Heart left ventricle (tissue), 16 donors: ENCODE measurements around the gene ZNF423. TPM values are rescaled to one million over a fixed set of nuclear protein-coding genes. Genes with fewer than 3 reads are reported as not detected.
A peak's percentile ranks its signal among the peaks of the same experiment; 100 is the strongest.
"Not testable (repeated sequence)": the region's sequence is repeated elsewhere in the genome, so short reads cannot be mapped to it uniquely, and the experiment has no call there.

ENCODE experiments used
- ATAC-seq, 4 donors: fragments of 200-7000 bp; cut with Tn5 transposase; one replicate each; pipeline ENCODE4 v1.9.1; 2020 to 2022; ENCODE audit warnings: moderate library complexity in 4 of 4, mild to moderate bottlenecking in 3 of 4, moderate number of reproducible peaks in 1 of 4
- DNase-seq, 5 donors: peaks; one replicate each; pipeline ENCODE4 v3.0.0-alpha.2; 2020
- H3K27ac ChIP-seq, 12 donors: fragments of 200-600 bp; sonication (generic) in 4 of 12; one replicate each; pipeline versions ENCODE4 v1.5.0 to v1.8.0; 2016 to 2022; ENCODE audit warnings: mild to moderate bottlenecking in 2 of 12
- H3K27me3 ChIP-seq, 9 donors: fragments of 200-600 bp; sonication (generic) in 2 of 9; one replicate each; pipeline versions ENCODE4 v1.5.1 to v1.8.0; 2016 to 2022; ENCODE audit warnings: mild to moderate bottlenecking in 3 of 9
- H3K36me3 ChIP-seq, 9 donors: fragments of 200-600 bp; sonication (generic) in 2 of 9; one replicate each; pipeline versions ENCODE4 v1.5.0 to v1.8.0; 2018 to 2022; ENCODE audit warnings: mild to moderate bottlenecking in 2 of 9
- H3K4me1 ChIP-seq, 12 donors: fragments of 200-600 bp; sonication (generic) in 4 of 12; one replicate each; pipeline versions ENCODE4 v1.5.0 to v1.8.0; 2016 to 2022; ENCODE audit warnings: mild to moderate bottlenecking in 3 of 12
- H3K4me3 ChIP-seq, 12 donors: fragments of 200-600 bp; sonication (generic) in 4 of 12; one replicate each; pipeline versions ENCODE4 v1.5.0 to v1.8.0; 2017 to 2022; ENCODE audit warnings: mild to moderate bottlenecking in 9 of 12, moderate library complexity in 4 of 12
- H3K9me3 ChIP-seq, 12 donors: fragments of 200-600 bp; sonication (generic) in 4 of 12; one replicate each; pipeline versions ENCODE4 v1.5.0 to v1.8.0; 2016 to 2022; ENCODE audit warnings: mild to moderate bottlenecking in 1 of 12
- POLR2A ChIP-seq, 2 donors: fragments of 450-650 bp; IDR thresholded peaks; one replicate each; pipeline ENCODE4 v1.6.1; 2017; ENCODE audit warnings: antibody characterized with exemption in 2 of 2, mild to moderate bottlenecking in 2 of 2, moderate library complexity in 2 of 2
- WGBS, 4 donors: extraction: QIAGEN DNeasy Blood & Tissue Kit in 2 of 4; methylation state at CpG; one replicate each; pipeline versions ENCODE4 v1.1.5 to v1.1.7; 2013 to 2018; 5-methylcytosine and 5-hydroxymethylcytosine counted together
- intact Hi-C, 10 donors: fragments of 100-400 bp; cut with DNase I; formaldehyde crosslinking; loops; one replicate each; pipeline versions ENCODE4 v1.11.1 to v1.14.2; 2022
- polyA plus RNA-seq, 2 donors: library from polyadenylated mRNA; stranded (reverse); fragments of 200-250 nt; gene quantifications; one replicate each; pipeline ENCODE4 v1.2.3, GENCODE V29; 2013
- total RNA-seq, 9 donors: library from RNA; depleted of rRNA in 2 of 9; stranded (reverse); fragments of >200 nt in 2 of 9; fragmentation: NEBNext Ultra II Directional in 3 of 9; extraction: Animal tissue kit (Norgen Biotek cat#: 25700) in 3 of 9; gene quantifications; one replicate each; pipeline versions ENCODE4 v1.1.0 to v1.2.4, GENCODE V29; 2016 to 2023
- TF ChIP-seq, protein P1 (sequence below), 12 donors: fragments of 200-600 bp; sonication (generic) in 4 of 12; IDR thresholded peaks; one replicate each; pipeline versions ENCODE4 v1.5.0 to v1.8.0; 2018 to 2022; ENCODE audit warnings: antibody characterized with exemption in 12 of 12, mild to moderate bottlenecking in 5 of 12
- donor health status: ischemic (EF 13 %, LVEDD 7.1; RV severe dilation, severe dysfunction).
- donor health status: healthy with polysubstance abuse.
- donor health status: DM: no; HTN: yes; CAD: no.
- donor health status: DM: no; HTN: no; CAD: no.
- donor health status: ischemic (EF 25% LVEDD 6.9; RV normal size, moderate dysfunction).
- donor health status: ischemic (EF 25% LVEDD 5.7; RV mildly dilated, moderate dysfunction).
- donor health status: healthy.
- donor health status: DM: yes; HTN: yes; CAD: no.
- donor health status: ischemic (EF 35%, LVEDD 5.7; RV mildly dilated, moderate dysfunction).
- donor health status: nonischemic (EF 11% LVEDD 7.7; RV severe dilation, severe dysfunction).
- donor health status: DM: yes; HTN: yes; CAD: no.
- donor health status: PGD.
- donor health status: ischemic (EF 29% LVEDD 5.4; RV normal size, mild dysfunction).
- donor health status: nonischemic (EF 23%, LVEDD 6.1; RV moderate dilation, normal function).

ZNF423 gene
- total and polyA plus RNA-seq, 11 donors, result 1.8 to 10.4 (median 5.7) TPM

DNA sequence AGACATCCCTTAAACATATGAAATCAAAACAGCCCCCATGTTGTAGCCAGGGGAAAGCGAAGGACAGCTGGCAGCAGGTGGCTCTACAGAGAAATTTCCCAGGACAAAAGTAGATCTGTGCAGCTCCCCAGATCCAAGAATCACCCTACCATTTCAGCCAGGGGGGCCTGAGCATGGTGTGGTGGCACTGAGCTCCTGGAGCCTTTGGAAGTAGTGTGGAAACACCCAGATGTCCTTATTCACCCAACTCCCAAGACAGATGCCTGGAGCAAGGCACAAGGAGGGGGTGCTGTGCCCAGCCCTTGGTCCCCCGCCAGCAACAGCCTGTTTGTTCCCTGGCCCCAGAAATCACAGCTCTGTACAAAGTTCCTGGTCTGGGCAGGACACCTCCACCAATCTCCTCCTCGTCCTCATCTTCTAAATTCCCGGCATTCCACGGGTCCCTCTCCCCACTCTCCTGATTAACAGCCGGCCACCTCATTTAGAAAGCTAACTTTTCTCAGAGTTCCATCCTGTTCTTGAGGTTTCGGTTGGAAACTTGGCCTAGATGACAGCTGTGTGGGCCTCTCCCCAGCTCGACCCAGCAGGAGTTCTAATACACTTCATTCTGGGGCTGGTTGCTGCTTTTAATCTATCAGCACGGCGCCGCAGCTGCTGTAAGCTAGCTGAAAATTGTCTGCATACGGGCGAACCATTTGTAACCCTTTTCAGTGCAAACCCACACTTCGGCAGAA lies 291.2 kb downstream of the ZNF423 start:
- WGBS, 4 donors, result 70 to 78% (median 74%) methylated on average over 14 of the region's 14 CpGs
- no peaks in the 10 kb centered on the region for H3K9me3 ChIP-seq
- peak overlapping the region in 1 of 12 donors; percentile 1 for H3K27ac ChIP-seq
- intact Hi-C loops, result no loop called here
- H3K4me1 ChIP-seq, result peaks cover 0 to 40% (median 0%) of the 10 kb centered on the region in 12 donors
- H3K36me3 ChIP-seq, result no peaks in the 10 kb centered on the region
- H3K27me3 ChIP-seq, result no peaks in the 10 kb centered on the region
- peak in 3 of 4 donors; percentile 25 to 42 (median 34) for ATAC-seq
- no peak for DNase-seq
- H3K4me3 ChIP-seq, result peak overlapping the region in 1 of 12 donors; percentile 4
- no peak for TF ChIP-seq POLR2A (IDR thresholded peaks at IDR 0.05)
- TF ChIP-seq, protein P1, sequence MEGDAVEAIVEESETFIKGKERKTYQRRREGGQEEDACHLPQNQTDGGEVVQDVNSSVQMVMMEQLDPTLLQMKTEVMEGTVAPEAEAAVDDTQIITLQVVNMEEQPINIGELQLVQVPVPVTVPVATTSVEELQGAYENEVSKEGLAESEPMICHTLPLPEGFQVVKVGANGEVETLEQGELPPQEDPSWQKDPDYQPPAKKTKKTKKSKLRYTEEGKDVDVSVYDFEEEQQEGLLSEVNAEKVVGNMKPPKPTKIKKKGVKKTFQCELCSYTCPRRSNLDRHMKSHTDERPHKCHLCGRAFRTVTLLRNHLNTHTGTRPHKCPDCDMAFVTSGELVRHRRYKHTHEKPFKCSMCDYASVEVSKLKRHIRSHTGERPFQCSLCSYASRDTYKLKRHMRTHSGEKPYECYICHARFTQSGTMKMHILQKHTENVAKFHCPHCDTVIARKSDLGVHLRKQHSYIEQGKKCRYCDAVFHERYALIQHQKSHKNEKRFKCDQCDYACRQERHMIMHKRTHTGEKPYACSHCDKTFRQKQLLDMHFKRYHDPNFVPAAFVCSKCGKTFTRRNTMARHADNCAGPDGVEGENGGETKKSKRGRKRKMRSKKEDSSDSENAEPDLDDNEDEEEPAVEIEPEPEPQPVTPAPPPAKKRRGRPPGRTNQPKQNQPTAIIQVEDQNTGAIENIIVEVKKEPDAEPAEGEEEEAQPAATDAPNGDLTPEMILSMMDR (IDR thresholded peaks at IDR 0.05), result no peak

DNA sequence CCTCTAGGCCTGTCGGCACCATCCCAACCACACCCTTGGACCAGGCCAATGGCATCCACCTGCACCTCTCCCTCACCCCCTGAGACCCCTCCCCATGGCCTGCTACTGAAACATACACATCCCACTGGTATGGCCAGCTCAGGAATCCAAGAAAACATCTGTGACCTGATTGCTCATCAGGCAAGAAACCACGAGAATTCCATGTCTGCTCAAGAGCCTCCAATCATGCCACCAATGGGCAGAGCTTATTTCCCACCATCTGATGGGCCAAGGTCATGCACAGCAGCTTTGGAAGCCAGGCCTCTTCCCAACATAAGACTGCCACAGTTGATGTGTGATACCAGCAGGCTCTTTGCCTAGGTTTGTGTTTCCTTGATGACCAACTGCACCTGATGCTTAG lies 292.2 kb downstream of the ZNF423 start:
- Histone ChIP-seq H3K36me3 (no peaks in the 10 kb centered on the region), H3K4me3 (no peak overlapping the region), H3K27ac (no peak overlapping the region), H3K27me3 (no peaks in the 10 kb centered on the region), H3K4me1 (peaks cover 0 to 45% (median 0%) of the 10 kb centered on the region in 12 donors), H3K9me3 (no peaks in the 10 kb centered on the region)
- WGBS, 4 donors, result 90 to 97% (median 94%) methylated on average over 1 to 2 of the region's 2 CpGs
- intact Hi-C loops, result no loop called here
- TF ChIP-seq POLR2A (IDR thresholded peaks at IDR 0.05), result no peak
- TF ChIP-seq, protein P1 (IDR thresholded peaks at IDR 0.05), result no peak
- ATAC-seq (no peak), DNase-seq (no peak)

DNA sequence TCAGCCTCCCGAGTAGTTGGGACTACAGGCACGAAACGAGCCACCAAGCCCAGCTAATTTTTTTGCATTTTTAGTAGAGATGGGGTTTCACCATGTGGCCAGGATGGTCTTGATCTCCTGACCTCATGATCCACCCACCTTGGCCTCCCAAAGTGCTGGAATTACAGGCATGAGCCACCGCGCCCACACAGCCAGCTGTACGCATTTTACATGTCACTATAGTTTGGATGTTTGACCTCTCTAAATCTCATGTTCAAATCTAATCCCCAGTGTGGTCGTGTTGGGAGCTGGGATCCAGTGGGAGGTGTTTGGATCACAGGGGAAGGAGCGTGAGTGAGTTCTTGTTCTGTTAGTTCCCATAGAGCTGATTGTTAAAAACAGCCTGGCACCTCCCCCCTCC lies 293.0 kb downstream of the ZNF423 start:
- H3K36me3 ChIP-seq, DNase-seq, intact Hi-C loops, H3K9me3 ChIP-seq, H3K4me3 ChIP-seq, H3K27ac ChIP-seq, H3K27me3 ChIP-seq, ATAC-seq: not testable (repeated sequence)
- WGBS, 4 donors, result 88 to 96% (median 94%) methylated on average over 8 of the region's 8 CpGs
- peaks cover 0 to 45% (median 0%) of the 10 kb centered on the region in 12 donors for H3K4me1 ChIP-seq

DNA sequence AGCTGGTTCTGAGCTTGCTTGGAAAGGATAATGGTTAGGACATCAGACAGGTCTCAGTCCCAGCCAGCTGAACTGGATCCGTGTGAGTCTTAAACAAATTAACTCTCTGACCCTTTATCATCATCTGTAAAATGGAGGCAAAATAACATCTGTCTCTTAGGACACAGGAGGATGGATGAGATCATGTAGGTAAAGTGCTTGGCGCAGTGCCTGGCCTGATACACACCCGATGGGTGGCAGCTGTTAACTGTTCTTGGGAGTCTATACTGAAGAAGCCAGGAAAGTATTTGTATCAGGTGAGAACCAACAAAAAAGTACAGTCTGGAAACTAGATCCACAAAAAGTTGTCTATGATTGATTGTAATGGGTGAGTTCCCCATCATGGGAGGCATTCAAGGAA lies 293.7 kb downstream of the ZNF423 start:
- intact Hi-C loops, result no loop called here
- no peak overlapping the region for H3K27ac ChIP-seq
- no peaks in the 10 kb centered on the region for H3K9me3 ChIP-seq
- no peak overlapping the region for H3K4me3 ChIP-seq
- no peaks in the 10 kb centered on the region for H3K27me3 ChIP-seq
- peaks cover 0 to 45% (median 0%) of the 10 kb centered on the region in 12 donors for H3K4me1 ChIP-seq
- no peak for TF ChIP-seq POLR2A (IDR thresholded peaks at IDR 0.05)
- TF ChIP-seq, protein P1 (IDR thresholded peaks at IDR 0.05), result no peak
- H3K36me3 ChIP-seq, result no peaks in the 10 kb centered on the region
- ATAC-seq (no peak), DNase-seq (no peak)
- 82 to 87% (median 85%) methylated on average over 3 of the region's 3 CpGs for WGBS, 4 donors
